ENCODE measurements around the gene VMP1. TPM values are rescaled to one million over a fixed set of nuclear protein-coding genes. Genes with fewer than 3 reads are reported as not detected.

VMP1 gene
- total RNA-seq, 1 experiment from 2014 or later: 281 TPM

DNA sequence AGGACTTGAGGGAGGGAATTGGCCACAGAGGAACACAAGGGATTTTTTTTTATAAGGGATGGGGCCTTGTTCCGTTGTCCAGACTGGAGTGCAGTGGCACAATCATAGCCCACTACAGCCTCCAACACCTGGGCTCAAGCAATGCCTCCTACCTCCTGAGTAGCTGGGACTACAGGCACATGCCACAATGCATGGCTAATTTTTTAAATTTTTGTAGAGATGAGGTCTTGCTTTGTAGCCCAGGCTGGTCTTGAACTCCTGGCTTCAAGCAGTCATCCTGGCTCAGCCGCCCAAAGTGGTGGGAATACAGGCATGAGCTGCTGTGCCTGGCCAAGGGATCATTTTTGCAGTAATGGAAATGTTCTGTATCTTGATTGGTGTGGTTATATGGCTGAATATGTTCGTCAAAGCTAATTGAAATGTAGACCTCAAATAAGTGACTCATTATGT, 56.9 kb downstream of the VMP1 start:
- no peak for DNase-seq (ENCODE audit: low read depth, low spot score)
- no peak for ATAC-seq
- CTCF ChIA-PET: no interaction called here
- intact Hi-C loops (cut with micrococcal nuclease; ENCODE audit: unreplicated experiment) (no loop called here), in situ Hi-C loops (cut with HindIII; ENCODE audit: low pct_unique_long_range_greater_than_20kb, low sequenced_read_pairs) (no loop called here)
- no peak overlapping the region for H3K4me3 ChIP-seq (ENCODE audit: low read depth in 2 of 2, low read length in 2 of 2)
- peaks cover 32% of the 10 kb centered on the region for H3K4me1 ChIP-seq (ENCODE audit: control insufficient read depth, insufficient read depth, low read length)
- H3K9me3 ChIP-seq (ENCODE audit: control insufficient read depth, insufficient read depth, low read depth, low read length): peaks cover 6% of the 10 kb centered on the region; the same call in 1 of the 2 replicates
- no TSS peak for BruUV-seq (replicated peaks)
- H3K27ac ChIP-seq (ENCODE audit: low read length): peak overlapping the region; percentile 100
- TF ChIP-seq SIN3A (IDR thresholded peaks at IDR 0.05; ENCODE audit: borderline replicate concordance, insufficient read depth, low read depth, low read length): no peak
- TF ChIP-seq POLR2AphosphoS5 (IDR thresholded peaks at IDR 0.05; ENCODE audit: low read depth, low read length): no peak
- TF ChIP-seq, protein P1, sequence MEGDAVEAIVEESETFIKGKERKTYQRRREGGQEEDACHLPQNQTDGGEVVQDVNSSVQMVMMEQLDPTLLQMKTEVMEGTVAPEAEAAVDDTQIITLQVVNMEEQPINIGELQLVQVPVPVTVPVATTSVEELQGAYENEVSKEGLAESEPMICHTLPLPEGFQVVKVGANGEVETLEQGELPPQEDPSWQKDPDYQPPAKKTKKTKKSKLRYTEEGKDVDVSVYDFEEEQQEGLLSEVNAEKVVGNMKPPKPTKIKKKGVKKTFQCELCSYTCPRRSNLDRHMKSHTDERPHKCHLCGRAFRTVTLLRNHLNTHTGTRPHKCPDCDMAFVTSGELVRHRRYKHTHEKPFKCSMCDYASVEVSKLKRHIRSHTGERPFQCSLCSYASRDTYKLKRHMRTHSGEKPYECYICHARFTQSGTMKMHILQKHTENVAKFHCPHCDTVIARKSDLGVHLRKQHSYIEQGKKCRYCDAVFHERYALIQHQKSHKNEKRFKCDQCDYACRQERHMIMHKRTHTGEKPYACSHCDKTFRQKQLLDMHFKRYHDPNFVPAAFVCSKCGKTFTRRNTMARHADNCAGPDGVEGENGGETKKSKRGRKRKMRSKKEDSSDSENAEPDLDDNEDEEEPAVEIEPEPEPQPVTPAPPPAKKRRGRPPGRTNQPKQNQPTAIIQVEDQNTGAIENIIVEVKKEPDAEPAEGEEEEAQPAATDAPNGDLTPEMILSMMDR (IDR thresholded peaks at IDR 0.05): no peak
- TF ChIP-seq, protein P2, sequence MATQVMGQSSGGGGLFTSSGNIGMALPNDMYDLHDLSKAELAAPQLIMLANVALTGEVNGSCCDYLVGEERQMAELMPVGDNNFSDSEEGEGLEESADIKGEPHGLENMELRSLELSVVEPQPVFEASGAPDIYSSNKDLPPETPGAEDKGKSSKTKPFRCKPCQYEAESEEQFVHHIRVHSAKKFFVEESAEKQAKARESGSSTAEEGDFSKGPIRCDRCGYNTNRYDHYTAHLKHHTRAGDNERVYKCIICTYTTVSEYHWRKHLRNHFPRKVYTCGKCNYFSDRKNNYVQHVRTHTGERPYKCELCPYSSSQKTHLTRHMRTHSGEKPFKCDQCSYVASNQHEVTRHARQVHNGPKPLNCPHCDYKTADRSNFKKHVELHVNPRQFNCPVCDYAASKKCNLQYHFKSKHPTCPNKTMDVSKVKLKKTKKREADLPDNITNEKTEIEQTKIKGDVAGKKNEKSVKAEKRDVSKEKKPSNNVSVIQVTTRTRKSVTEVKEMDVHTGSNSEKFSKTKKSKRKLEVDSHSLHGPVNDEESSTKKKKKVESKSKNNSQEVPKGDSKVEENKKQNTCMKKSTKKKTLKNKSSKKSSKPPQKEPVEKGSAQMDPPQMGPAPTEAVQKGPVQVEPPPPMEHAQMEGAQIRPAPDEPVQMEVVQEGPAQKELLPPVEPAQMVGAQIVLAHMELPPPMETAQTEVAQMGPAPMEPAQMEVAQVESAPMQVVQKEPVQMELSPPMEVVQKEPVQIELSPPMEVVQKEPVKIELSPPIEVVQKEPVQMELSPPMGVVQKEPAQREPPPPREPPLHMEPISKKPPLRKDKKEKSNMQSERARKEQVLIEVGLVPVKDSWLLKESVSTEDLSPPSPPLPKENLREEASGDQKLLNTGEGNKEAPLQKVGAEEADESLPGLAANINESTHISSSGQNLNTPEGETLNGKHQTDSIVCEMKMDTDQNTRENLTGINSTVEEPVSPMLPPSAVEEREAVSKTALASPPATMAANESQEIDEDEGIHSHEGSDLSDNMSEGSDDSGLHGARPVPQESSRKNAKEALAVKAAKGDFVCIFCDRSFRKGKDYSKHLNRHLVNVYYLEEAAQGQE (IDR thresholded peaks at IDR 0.05; ENCODE audit: insufficient read depth in 1 of 2, low read depth in 2 of 2, low read length in 1 of 2): no peak
- TF ChIP-seq TCF7L2 (IDR thresholded peaks at IDR 0.05; ENCODE audit: low read depth, low read length): no peak
- H3K36me3 ChIP-seq (ENCODE audit: control insufficient read depth, insufficient read depth, low read length): peaks cover 12% of the 10 kb centered on the region; the same call in 1 of the 2 replicates
- POLR2A ChIA-PET: interaction anchor here (0.7 kb wide), 1 partner anchor 14 kb away, joined by 5 read pairs; no protein-coding TSS in a partner anchor
- H3K27me3 ChIP-seq (ENCODE audit: control insufficient read depth, insufficient read depth, low read length): no peaks in the 10 kb centered on the region

DNA sequence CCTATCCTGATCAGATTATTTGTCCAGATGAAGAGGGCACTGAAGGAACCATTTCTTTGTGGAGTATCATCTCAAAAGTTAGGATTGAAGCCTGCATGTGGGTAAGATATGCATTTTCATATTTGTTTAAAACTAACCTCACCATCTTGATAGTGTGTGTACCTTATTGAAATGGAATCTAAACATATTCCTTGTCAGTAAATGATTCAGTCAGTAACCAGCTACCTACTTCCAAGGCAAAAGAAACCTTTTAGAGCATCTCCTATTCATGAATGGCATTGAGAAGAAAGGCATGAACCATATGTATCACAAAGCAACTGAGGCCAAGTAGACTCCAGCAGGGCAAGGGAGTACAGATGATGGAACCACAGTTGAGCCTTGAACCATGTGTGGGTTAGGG, 57.6 kb downstream of the VMP1 start:
- Histone ChIP-seq H3K4me3 (ENCODE audit: low read depth in 2 of 2, low read length in 2 of 2) (no peak overlapping the region), H3K27ac (ENCODE audit: low read length) (peak overlapping the region; percentile 100), H3K36me3 (ENCODE audit: control insufficient read depth, insufficient read depth, low read length) (peaks cover 13% of the 10 kb centered on the region), H3K27me3 (ENCODE audit: control insufficient read depth, insufficient read depth, low read length) (no peaks in the 10 kb centered on the region), H3K4me1 (ENCODE audit: control insufficient read depth, insufficient read depth, low read length) (peaks cover 39% of the 10 kb centered on the region), H3K9me3 (ENCODE audit: control insufficient read depth, insufficient read depth, low read depth, low read length) (no peaks in the 10 kb centered on the region)
- BruUV-seq (replicated peaks): no TSS peak
- ATAC-seq (no peak), DNase-seq (ENCODE audit: low read depth, low spot score) (no peak)
- ChIA-PET CTCF (no interaction called here), POLR2A (no interaction called here)
- intact Hi-C loops (cut with micrococcal nuclease; ENCODE audit: unreplicated experiment): no loop called here
- TF ChIP-seq TCF7L2 (IDR thresholded peaks at IDR 0.05; ENCODE audit: low read depth, low read length) (no peak), POLR2AphosphoS5 (IDR thresholded peaks at IDR 0.05; ENCODE audit: low read depth, low read length) (no peak), SIN3A (IDR thresholded peaks at IDR 0.05; ENCODE audit: borderline replicate concordance, insufficient read depth, low read depth, low read length) (no peak)
- TF ChIP-seq, protein P2 (IDR thresholded peaks at IDR 0.05; ENCODE audit: insufficient read depth in 1 of 2, low read depth in 2 of 2, low read length in 1 of 2): no peak
- TF ChIP-seq, protein P1 (IDR thresholded peaks at IDR 0.05): no peak
- in situ Hi-C loops (cut with HindIII; ENCODE audit: low pct_unique_long_range_greater_than_20kb, low sequenced_read_pairs): no loop called here
